PC-3 (cell line): Measurements from ENCODE around the gene NRXN2.

Experiments used
- EZH2phosphoT487 ChIP-seq: fragments of 300-600 bp; sonication (generic); IDR thresholded peaks from 2 replicates; pipeline ENCODE4 v1.6.1; 2018; ENCODE audit warnings: mild to moderate bottlenecking, antibody characterized with exemption, low read length, borderline replicate concordance
- TF ChIP-seq, protein P1 (sequence below): fragments of 300-600 bp; sonication (generic); conservative IDR thresholded peaks from 2 replicates; pipeline ENCODE4 v1.5.1; 2017; ENCODE audit warnings: antibody characterized with exemption, low read depth, mild to moderate bottlenecking, low read length

DNA sequence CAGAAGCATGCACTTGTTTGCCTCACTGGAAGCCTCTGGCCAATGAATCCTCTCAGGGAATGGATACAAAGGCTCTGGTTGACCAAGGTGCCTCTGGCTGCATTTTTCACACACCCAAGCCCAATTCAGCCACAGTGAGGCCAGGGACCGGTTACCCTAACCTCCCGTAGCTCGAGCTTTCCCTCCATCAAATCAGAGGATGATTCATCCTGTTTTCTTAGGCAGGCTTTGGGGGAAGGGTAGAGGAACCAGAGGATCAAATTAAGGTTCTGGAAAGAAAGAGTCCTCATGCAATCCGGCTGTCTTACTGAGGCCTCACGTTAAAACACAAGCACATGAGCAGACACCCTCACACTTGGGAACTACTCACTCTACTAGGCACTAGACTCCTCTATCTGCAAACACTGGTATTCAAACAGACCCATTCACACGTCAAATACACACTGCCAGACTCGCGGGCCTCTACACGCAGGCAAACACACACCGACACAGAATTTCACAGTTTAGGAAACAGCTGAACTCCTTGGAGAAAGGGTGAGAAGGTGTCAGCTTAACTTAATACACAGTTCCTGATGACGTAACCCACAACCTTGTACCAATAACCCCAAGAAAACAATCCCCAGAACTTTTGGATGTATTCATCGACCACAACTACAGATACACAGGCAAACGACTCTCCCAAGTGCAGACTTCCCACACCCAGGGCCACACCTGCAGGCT lies 12.4 kb downstream of the NRXN2 start:
- TF ChIP-seq, protein P1, sequence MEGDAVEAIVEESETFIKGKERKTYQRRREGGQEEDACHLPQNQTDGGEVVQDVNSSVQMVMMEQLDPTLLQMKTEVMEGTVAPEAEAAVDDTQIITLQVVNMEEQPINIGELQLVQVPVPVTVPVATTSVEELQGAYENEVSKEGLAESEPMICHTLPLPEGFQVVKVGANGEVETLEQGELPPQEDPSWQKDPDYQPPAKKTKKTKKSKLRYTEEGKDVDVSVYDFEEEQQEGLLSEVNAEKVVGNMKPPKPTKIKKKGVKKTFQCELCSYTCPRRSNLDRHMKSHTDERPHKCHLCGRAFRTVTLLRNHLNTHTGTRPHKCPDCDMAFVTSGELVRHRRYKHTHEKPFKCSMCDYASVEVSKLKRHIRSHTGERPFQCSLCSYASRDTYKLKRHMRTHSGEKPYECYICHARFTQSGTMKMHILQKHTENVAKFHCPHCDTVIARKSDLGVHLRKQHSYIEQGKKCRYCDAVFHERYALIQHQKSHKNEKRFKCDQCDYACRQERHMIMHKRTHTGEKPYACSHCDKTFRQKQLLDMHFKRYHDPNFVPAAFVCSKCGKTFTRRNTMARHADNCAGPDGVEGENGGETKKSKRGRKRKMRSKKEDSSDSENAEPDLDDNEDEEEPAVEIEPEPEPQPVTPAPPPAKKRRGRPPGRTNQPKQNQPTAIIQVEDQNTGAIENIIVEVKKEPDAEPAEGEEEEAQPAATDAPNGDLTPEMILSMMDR: no peak
- no peak for TF ChIP-seq EZH2phosphoT487
